ENCODE measurements around the gene NANOG. TPM values are rescaled to one million over a fixed set of nuclear protein-coding genes. Genes with fewer than 3 reads are reported as not detected.
"Not testable (repeated sequence)": the region's sequence is repeated elsewhere in the genome, so short reads cannot be mapped to it uniquely, and the experiment has no call there.

NANOG gene
- total RNA-seq, 2 donors from 2014 or later: 0.66 to 2.3 TPM

GRCh38 chr12:7751394-7751793 lies 37.8 kb upstream of the NANOG start:
- TF ChIP-seq CTCF (IDR thresholded peaks at IDR 0.05) (no peak), POLR2A (IDR thresholded peaks at IDR 0.05) (no peak)
- H3K27ac ChIP-seq: no peak overlapping the region
- no peaks in the 10 kb centered on the region for H3K36me3 ChIP-seq (replicated peaks in 1 of 2; ENCODE audit: insufficient read depth in 1 of 2, low read depth in 2 of 2)
- intact Hi-C loops (cut with DNase I): no loop called here
- no peaks in the 10 kb centered on the region for H3K9me3 ChIP-seq
- H3K27me3 ChIP-seq: no peaks in the 10 kb centered on the region
- DNase-seq: no peak
- 80 to 86% methylated on average over 19 to 20 of the region's 20 CpGs for WGBS, 2 donors
- no peaks in the 10 kb centered on the region for H3K4me1 ChIP-seq
- no peak overlapping the region for H3K4me3 ChIP-seq
- ATAC-seq: no peak

GRCh38 chr12:7751941-7752922 lies 37.0 kb upstream of the NANOG start:
- DNase-seq; H3K4me1 ChIP-seq; H3K27me3 ChIP-seq; H3K4me3 ChIP-seq; intact Hi-C loops (cut with DNase I); H3K36me3 ChIP-seq (replicated peaks in 1 of 2; ENCODE audit: insufficient read depth in 1 of 2, low read depth in 2 of 2); H3K27ac ChIP-seq; H3K9me3 ChIP-seq; ATAC-seq: not testable (repeated sequence)
- WGBS, 2 donors: 87 to 91% methylated on average over 8 to 31 of the region's 48 CpGs

- H3K27me3 ChIP-seq; H3K36me3 ChIP-seq (replicated peaks in 1 of 2; ENCODE audit: insufficient read depth in 1 of 2, low read depth in 2 of 2); ATAC-seq; H3K4me3 ChIP-seq; H3K27ac ChIP-seq; intact Hi-C loops (cut with DNase I); H3K4me1 ChIP-seq; DNase-seq; H3K9me3 ChIP-seq: not testable (repeated sequence)
- 88 to 92% methylated on average over 9 of the region's 9 CpGs for WGBS, 2 donors
These were observed 33.5 kb upstream of the NANOG start for GRCh38 chr12:7755668-7756067.

- TF ChIP-seq POLR2A (IDR thresholded peaks at IDR 0.05) (no peak), CTCF (IDR thresholded peaks at IDR 0.05) (no peak)
- 51 to 54% methylated on average over 2 of the region's 2 CpGs for WGBS, 2 donors
These were observed 32.2 kb upstream of the NANOG start for GRCh38 chr12:7756993-7757392.

GRCh38 chr12:7758766-7759140 lies 30.4 kb upstream of the NANOG start:
- Histone ChIP-seq H3K4me3 (no peak overlapping the region), H3K4me1 (no peaks in the 10 kb centered on the region), H3K27ac (no peak overlapping the region), H3K36me3 (replicated peaks in 1 of 2; ENCODE audit: insufficient read depth in 1 of 2, low read depth in 2 of 2) (no peaks in the 10 kb centered on the region), H3K9me3 (no peaks in the 10 kb centered on the region), H3K27me3 (no peaks in the 10 kb centered on the region)
- intact Hi-C loops (cut with DNase I): no loop called here
- ATAC-seq: no peak
- DNase-seq: no peak
- TF ChIP-seq POLR2A (IDR thresholded peaks at IDR 0.05): no peak
- no peak for TF ChIP-seq CTCF (IDR thresholded peaks at IDR 0.05)
- WGBS, 2 donors: 54 to 68% methylated on average over 9 of the region's 9 CpGs

More at GRCh38 chr12:7756993-7757392, 32.2 kb upstream of the NANOG start:
- Histone ChIP-seq H3K27ac (no peak overlapping the region), H3K27me3 (no peaks in the 10 kb centered on the region), H3K9me3 (no peaks in the 10 kb centered on the region), H3K36me3 (replicated peaks in 1 of 2; ENCODE audit: insufficient read depth in 1 of 2, low read depth in 2 of 2) (no peaks in the 10 kb centered on the region), H3K4me3 (no peak overlapping the region), H3K4me1 (no peaks in the 10 kb centered on the region)
- intact Hi-C loops (cut with DNase I): no loop called here
- ATAC-seq (no peak), DNase-seq (no peak)

Data from body of pancreas (tissue), 4 donors.